GM18508 (cell line): Measurements from ENCODE around the gene PPP2R2B.

Experiments
- ATAC-seq: cut with Tn5 transposase; IDR thresholded peaks from one replicate; pipeline ENCODE4 v1.9.1; 2021; ENCODE audit warnings: moderate number of reproducible peaks; ENCODE audit not compliant: insufficient read depth, unreplicated experiment

Gene PPP2R2B

DNA sequence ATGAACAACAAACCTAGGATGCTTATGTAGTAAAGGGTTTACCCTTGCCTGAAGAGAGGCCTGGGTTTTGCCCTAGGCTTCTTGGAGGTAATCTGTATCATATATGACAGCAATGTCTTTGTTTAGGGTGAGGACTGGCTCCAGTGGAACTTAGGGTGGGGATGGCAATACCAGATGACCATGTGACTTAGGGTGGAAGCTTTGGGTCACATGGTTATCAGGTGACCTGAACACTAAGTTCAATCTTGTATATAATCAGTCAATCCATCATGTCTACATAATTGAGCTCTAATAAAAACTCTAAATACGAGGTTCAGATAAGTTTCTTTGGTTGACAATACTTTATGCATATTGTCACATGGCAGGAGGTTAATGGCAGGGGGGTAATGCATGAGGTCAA, 10.6 kb upstream of the PPP2R2B start:
- no peak for ATAC-seq

DNA sequence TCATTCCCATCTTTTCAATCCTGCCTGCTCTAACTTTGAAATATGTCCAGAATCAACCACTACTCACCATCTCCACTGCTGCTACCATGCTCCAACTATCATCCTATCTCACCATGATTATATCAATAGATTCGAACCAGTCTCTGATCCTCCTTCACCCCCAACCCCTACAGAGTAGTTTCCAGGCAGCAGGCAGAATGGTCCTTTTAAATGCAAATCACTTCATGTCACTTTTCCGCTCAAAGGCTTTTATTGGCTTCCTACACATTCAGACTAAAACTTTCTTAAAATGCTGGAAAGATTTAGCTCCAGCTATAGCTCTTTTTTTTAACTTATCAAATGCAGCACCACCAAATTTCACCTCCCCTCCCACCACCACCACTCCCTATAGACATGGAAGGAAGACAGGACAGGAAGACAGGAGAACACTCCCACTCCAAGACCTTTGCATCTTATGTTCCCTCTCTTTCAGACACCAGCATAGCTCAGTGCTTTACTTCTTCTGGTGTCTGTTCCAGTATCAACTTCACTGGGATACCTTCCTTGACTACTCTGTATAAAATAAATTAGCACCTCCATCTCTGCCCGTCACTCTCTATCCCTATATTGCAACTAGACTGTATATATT, 9.9 kb upstream of the PPP2R2B start:
- no peak for ATAC-seq

DNA sequence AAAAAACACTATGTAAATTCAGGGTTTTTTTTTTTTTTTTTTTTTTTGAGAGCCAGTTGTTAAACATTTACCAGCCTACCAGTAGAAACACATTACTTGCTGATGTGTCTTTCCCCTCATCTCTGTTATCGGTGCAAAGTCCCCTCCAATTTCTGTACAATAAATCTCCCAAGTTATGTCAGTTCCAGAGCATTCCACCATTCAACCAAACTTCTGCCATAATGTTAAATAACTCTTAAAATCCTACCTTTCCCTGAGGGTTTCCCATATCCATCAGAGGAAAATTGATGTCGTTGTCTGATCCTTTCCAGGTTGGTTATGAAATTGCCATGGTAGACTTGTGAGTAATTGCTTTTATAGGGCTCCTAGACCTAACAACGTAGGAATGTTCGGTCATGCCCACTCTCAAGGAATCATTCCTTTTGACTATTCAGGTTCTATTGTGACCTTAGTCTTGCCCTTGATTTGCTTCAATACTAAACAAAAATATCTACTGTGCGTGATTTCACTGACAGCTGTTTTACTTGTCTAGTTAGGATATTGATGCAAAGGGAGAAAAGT, 5.6 kb upstream of the PPP2R2B start:
- no peak for ATAC-seq

DNA sequence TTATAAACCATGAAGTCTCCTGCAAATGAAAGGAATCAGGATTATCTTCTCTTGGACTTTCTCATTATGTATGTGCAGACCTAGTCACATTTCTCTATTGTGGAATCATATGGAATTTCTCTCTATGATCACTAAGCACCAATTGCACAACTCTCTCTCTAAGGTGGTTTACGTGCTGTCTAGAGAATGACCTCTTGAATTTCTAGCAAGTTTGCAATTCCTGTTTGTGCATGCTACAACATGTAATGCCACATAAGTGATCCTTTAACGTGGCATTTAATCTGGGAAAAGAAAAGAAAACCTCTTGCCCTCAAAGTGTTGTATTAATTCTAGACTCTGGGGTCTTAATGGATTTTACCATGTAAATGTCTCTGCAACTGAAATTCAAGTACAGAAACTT, 5.0 kb upstream of the PPP2R2B start:
- no peak for ATAC-seq

DNA sequence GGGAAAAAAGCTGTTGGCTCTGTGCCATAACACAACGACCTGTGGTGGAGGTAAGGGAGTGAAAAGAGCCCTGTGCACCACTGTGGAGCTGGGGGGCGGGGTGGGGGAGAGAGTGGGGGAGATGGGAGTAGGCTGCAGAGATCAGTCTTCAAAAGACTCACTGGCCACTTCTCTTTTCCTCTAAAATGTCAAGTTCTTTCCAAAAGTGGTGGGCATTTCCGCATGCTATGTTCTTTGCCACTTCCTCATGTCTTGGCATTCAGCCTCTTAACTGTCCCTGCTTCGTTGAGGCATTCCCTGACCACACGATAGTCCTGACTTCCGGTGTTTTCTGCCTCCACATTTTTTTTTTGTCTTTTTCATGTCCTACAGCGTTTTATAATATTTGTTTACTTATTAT, 2.4 kb upstream of the PPP2R2B start:
- no peak for ATAC-seq

DNA sequence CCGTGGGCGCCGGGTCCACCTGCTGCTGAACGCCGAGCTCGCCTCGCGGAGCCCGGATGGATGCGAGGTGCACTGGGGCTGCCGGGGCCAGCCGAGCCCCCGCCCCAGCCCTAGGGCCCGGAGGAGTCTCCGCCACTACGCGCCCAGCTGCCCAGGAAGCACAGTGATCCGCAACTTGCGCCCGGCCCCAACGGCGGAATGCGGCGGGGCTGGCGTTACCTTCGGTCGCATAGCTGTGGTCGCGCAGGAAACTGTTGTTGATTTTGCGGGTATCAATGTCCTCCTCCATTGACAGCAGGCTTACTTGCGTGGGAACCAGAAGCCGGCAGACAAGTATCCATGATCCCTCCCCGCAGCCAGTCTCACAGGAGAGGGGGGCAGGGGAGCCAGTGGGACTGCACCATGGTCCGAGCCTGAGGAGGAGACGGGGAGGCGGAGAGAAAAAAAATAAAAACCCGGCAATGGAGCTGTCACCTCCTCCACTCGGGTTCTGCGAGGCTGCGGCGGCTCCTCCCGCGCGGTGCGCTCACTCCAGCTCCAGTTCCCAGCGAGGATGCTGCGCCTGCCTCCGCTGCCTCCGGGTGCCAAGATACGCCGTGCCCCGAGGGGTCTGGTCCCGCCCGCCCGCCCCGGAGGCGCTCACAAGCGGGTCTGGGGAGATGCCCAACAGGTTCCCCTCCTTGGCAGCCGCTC, 628 bp downstream of the PPP2R2B start:
- ATAC-seq = no peak

DNA sequence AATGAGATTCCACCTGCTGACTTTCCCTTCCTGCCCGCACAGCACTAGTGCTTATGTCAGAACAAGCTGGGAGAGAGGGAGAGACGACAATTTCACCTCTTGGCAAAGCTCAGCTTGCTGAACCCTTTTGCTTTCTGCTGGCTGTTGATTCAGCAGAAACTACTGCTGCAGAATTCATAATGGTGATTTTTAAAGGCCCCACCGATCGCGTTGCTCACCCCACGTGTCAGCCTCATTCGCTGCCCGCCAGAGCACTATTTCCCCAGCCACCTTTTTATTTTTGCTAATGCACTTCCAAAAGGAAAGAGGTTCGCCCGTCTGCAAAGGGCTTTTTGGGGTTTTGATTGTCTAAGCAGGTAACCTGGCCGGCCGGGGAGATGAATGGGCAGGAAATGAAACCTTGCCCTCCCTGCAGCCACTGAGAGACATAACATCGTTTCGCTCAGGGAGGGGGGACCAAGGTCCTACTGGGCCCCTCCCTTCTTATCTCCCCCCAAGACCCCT, 1.3 kb downstream of the PPP2R2B start:
- no peak for ATAC-seq

DNA sequence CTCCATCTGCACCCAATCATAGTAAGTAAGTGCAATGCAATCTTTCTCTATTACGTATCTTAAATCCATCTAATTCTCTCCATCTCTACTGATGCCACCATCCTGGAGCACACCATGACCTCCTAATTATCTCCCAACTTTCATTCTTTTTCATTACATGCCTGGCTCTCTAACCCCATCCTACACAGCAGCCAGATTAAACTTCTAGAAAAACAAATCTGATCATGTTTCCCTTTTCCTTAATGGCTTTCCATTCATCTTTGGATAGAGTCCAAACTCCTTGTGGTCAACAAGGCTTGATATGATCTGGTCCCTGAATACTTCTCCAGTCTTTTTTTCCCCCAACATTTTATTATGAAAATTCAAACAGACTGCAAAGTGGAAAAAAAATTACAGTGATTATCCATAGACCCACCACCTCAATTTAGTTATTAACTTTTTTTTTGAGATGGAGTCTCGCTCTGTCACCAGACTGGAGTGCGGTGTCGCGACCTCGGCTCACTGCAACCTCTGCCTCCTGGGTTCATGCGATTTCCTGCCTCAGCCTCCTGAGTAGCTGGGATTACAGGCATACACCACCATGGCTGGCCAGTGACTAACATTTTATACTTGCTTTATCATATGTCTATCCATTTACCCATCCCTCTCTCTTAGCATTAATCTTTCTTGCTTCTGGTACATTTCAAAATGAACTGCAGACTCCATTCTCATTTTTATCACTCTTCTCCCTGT, 5.2 kb downstream of the PPP2R2B start:
- no peak for ATAC-seq

DNA sequence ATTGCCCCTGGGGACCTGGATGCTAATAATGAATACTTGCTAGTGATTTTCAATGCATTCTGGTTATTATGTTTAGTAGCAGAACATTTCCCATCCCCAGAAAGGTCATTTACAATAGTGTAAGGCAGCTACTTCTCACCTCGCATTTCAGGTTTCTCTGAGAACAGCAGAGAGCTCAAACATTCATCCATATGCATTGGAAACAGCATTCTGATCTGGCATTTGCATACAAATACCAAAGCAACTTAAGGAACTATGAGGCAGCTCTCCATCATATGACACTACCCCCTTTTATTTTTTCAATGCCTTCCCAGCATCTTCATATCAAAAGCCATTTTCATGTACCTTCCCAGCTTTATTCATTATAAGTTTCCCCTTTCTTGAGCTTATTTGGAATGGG, 6.4 kb downstream of the PPP2R2B start:
- no peak for ATAC-seq

DNA sequence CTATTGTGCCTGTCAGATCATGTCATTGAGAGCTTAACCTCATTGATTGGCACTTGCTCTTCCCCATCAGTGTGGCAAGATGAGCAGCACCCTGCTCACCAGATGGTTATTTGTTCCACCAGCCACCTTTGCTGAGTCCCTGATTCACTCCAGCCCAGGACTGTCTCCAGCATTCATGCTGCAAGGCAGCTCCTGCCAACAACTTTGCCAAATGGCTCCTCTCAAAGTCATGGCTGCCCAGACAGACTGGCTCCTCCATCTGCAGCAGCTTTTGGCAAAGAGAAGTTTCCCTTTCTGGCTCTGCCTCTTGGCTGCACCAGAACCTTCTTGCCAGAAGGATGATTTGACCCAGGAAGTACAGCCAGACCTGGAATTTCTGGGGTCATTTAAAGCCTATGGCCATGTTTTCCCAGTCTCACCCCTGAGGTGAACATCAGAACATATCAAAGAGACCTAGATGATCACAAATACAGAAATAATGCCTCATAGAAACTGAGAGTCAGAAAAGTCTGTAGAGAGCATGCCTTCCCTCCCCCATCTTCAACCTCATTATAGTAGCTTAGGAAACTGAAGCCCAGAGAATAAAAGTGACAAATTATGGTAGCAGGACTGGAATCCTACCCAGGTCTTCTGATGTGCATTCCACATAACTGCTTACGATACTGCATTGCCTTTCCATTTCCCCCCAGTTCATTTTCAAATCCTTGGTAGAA, 10.4 kb downstream of the PPP2R2B start:
- no peak for ATAC-seq

DNA sequence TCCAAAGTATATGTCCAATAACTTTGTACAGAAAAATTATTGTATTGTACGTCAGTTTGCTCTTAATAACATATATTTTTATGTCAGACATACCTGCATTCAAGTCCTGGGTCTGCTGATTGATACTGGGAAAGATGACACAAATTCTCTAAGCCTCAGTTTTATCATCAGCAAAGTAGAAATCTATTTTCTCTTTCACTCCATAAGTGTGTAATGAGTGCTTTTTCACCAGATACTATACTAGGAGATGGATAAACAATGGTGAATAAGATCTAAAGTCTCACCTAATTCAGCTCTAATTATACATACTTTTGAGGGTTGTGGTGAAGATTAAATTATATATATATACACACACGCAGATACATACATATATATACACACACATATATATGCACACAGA, 12.3 kb downstream of the PPP2R2B start:
- no peak for ATAC-seq

DNA sequence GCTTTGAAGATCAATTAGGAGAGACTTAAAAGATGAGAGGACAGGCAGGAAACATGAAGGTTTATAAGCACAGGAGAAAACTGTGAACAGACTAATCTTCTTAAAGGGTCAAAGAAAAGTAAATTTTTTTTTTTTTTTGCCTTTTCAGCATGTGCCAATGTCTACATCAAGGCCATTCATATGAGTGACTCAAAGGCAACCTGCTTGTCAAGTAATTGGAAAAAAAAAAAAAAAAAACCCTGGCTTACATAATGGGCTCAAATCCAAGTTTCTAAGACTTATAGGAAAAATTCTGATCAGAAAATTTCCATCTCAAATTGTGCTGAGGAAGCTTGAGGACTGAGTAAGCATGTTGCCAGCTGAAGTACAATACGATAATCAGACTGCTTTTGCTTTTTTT, 15.9 kb downstream of the PPP2R2B start:
- ATAC-seq = no peak

DNA sequence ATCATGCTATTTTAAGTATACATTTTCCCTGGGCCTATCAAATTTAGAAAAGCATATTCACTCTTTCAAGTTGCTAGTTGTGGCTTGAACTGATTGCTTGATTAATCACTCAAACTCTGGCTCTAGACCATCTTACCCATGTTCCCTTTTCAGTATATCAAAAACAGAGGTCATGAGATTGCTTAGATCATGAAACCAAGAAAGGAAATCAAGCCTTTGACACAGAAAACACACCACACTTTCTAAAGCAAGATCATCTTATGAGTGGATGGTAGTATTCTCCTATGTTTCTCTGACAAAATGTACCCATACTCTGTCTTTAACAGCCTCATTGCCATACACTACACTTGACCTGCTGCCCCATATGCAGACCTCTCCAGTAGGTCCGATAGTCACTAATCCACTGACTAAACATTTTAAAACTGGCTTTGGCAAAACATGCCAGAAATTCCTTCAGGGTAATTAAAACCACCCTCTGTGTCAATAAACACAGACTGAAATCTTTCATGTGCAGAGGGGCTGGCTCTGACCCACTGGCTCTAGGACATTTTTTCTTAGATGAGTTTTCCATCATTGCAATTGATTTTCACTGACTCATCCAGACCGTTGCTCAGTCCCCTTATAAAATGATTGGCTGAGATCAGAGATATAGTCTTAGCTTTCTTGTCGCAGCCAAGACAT, 18.2 kb downstream of the PPP2R2B start:
- no peak for ATAC-seq

DNA sequence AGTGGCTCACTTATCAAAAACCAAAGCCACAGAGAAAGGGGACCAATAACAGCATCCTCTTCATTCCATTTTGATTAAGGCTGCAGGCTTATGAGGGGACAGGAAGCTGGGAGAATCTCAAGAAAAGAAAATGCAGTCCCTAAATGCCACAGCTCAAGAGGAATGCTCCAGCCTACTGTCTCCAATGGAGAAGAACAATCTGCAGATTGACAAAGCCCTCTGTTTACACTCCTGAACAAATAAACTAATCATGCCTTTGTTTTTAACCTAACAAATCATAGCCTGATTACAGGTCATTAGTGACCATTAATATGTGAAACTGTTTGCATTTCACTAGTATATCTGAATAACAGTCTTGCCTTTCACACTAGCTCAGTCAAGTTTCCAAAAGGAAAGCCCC, 26.5 kb downstream of the PPP2R2B start:
- no peak for ATAC-seq

DNA sequence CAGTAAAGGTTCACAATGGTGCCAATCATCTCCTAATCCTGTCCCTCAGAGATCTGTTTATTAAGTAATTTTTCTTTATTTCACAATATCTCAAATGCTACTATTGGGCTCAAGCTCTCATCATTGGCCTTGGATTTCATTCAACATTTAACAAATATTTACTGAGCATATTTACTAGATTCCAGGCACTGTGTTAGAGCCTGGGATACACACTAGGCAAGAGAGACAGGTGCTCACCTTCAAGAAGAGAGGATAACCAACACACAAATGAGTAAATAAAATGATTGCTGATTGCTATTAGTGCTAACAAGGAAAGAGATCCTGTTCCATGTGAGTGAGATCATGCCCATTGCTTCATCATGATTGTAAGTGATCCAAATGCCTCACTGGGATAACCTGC, 27.4 kb downstream of the PPP2R2B start:
- ATAC-seq = no peak

DNA sequence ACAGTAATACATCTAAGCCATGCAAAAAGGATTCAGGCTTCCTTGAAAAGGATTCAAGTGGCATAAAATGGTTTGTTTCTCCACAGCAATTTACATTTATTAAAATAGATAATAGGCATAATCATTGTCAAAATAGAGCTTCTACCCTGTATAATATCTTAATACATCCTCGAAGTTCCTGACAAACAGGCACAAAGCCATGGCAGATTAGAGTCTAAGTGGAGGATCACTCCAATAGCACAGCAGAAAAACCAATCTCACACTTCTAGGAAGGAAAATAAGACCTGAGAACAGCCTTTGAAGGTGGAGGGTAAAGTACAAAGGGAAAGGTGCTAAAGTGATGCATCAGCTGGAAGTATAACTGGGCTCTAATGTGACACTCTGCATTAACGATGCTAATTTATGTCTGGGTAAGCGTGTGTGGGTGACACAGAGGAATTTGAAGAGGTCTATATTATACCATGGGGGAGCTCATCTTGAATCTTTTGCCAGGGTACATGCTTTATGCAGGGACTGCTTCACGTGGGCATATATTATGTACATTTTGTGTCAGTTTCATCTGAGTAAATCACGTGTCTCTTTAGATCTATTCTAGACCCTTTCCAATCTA, 28.8 kb downstream of the PPP2R2B start:
- ATAC-seq = no peak

DNA sequence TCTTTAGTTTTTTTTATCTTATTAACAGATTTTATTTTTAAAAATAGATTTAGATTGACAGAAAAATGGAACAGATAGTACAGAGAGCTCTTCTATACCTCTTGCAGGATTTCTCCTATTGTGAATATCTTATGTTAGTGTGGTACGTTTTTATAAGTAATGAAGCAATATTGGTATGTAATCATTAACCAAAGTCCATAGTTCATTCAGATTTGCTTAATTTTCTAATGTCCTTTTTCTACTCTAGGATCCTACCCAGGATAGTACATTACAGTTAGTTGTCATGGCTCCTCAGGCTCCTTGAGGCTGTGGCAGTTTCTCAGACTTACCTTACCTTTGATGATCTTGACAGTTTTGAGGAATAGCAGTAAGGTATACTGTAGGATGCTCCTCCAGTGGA, 30.4 kb downstream of the PPP2R2B start:
- no peak for ATAC-seq

DNA sequence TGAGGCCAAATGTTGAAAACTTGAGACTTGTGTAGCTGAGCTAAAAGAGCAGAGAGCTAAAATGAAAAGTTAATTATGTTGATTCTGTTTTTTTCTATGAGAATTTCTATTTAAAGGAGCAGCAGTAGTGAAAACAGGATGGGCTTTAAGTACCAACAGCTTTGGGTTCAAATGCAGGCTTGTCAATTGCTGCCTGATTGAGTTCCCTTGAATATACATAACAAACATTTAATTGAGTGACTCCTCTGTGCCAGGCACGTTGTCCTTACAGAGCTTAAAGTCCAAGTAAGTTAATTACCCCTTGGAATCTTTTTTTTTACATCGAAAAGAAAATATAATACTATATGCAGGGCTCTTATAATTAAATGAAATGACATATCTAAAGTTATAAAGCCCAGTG, 38.5 kb downstream of the PPP2R2B start:
- no peak for ATAC-seq

DNA sequence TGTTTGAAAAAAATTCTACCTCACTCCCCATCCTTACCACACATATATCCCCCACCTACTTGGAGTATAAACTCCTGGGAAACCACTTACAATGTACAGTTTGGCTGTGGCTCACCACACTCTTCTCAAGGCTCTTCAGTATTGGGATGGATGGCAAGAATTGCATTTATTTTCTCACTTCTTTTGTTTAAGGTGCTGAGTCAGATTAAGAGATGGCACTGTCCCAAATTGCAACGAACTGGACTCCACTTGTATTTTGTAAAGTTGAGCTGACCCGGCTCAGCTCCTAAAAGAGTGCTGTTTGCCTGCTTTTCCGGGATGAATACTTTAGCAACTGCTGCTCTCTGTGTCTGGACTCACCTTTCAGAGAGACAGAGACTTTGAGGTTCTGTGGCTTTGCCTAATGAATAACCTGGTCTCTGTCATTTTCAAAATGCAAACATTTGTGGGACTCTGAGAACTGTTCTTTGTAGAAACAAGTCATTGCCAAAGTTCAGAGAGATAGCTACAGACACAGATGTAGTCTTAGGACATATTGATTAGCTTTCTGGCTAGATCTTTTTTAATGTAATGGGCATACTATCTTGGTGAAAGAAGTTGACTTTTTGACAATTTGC, 42.2 kb downstream of the PPP2R2B start:
- ATAC-seq = no peak
